Central memory CD4-positive, alpha-beta T cell (primary cell): ENCODE measurements around the gene IL17B.
A peak's percentile ranks its signal among the peaks of the same experiment; 100 is the strongest.

Experiments
- DNase-seq: peaks from one replicate; pipeline ENCODE4 v3.0.0; 2022

Gene IL17B

GRCh38 chr5:149376104-149376503 is 3.0 kb downstream of the IL17B start:
- DNase-seq = no peak

GRCh38 chr5:149375434-149375833 is 3.7 kb downstream of the IL17B start:
- no peak for DNase-seq

- DNase-seq = no peak
These were observed 4.3 kb downstream of the IL17B start for GRCh38 chr5:149374801-149375200.

GRCh38 chr5:149374303-149374702 is 4.8 kb downstream of the IL17B start:
- no peak for DNase-seq

- DNase-seq = no peak
These were observed 6.2 kb downstream of the IL17B start for GRCh38 chr5:149372932-149373331.

- DNase-seq = no peak
These were observed 6.9 kb downstream of the IL17B start for GRCh38 chr5:149372076-149372795.

- peak; percentile 55 for DNase-seq
These were observed 7.7 kb downstream of the IL17B start for GRCh38 chr5:149371296-149371962.

- DNase-seq = no peak
These were observed 8.2 kb downstream of the IL17B start for GRCh38 chr5:149370878-149371277.

- DNase-seq = no peak
These were observed 11.0 kb downstream of the IL17B start for GRCh38 chr5:149367972-149368645.

GRCh38 chr5:149367249-149367971 is 11.7 kb downstream of the IL17B start:
- DNase-seq = peak; percentile 35

GRCh38 chr5:149366169-149366729 is 12.8 kb downstream of the IL17B start:
- no peak for DNase-seq

GRCh38 chr5:149365418-149365817 is 13.7 kb downstream of the IL17B start:
- no peak for DNase-seq

- no peak for DNase-seq
These were observed 14.4 kb downstream of the IL17B start for GRCh38 chr5:149364719-149365118.

GRCh38 chr5:149363936-149364335 is 15.2 kb downstream of the IL17B start:
- DNase-seq = no peak

GRCh38 chr5:149363358-149363757 is 15.7 kb downstream of the IL17B start:
- DNase-seq = no peak

GRCh38 chr5:149362541-149362940 is 16.6 kb downstream of the IL17B start:
- no peak for DNase-seq

GRCh38 chr5:149360272-149360671 is 18.8 kb downstream of the IL17B start:
- DNase-seq = no peak

- DNase-seq = peak; percentile 10
These were observed 20.1 kb downstream of the IL17B start for GRCh38 chr5:149358868-149359495.

- peak; percentile 31 for DNase-seq
These were observed 20.8 kb downstream of the IL17B start for GRCh38 chr5:149358294-149358651.

GRCh38 chr5:149357370-149358293 is 21.5 kb downstream of the IL17B start, which contains the start of gene PCYOX1L:
TSS of gene PCYOX1L (plus strand) at chr5:149358046. CDS start at chr5:149358069, 23 bp downstream.
- DNase-seq = peak; percentile 96

- no peak for DNase-seq
These were observed 22.7 kb downstream of the IL17B start for GRCh38 chr5:149356391-149356790.
